Measurements from ENCODE around the gene MTUS2. TPM values are rescaled to one million over a fixed set of nuclear protein-coding genes. Genes with fewer than 3 reads are reported as not detected.

Gene MTUS2
- total RNA-seq, 2 donors from 2014 or later: 1.6 to 4.8 TPM

GRCh38 chr13:29497137-29497654, 677.1 kb downstream of the MTUS2 start:
- intact Hi-C loops (cut with DNase I): no loop called here
- Histone ChIP-seq H3K9me3 (no peaks in the 10 kb centered on the region), H3K4me3 (no peak overlapping the region), H3K27ac (no peak overlapping the region), H3K36me3 (no peaks in the 10 kb centered on the region), H3K4me1 (replicated peaks) (no peaks in the 10 kb centered on the region), H3K27me3 (replicated peaks; ENCODE audit: insufficient read depth) (no peaks in the 10 kb centered on the region)
- TF ChIP-seq CTCF (IDR thresholded peaks at IDR 0.05) (no peak), POLR2A (IDR thresholded peaks at IDR 0.05) (no peak)
- WGBS: 53% methylated on average over 12 of the region's 15 CpGs
- no peak for DNase-seq (ENCODE audit: low spot score)

- H3K27ac ChIP-seq: no peak overlapping the region
- TF ChIP-seq POLR2AphosphoS5 (IDR thresholded peaks at IDR 0.05): no peak
- no peak for TF ChIP-seq CTCF (IDR thresholded peaks at IDR 0.05)
- no peak for TF ChIP-seq POLR2A (IDR thresholded peaks at IDR 0.05)
- WGBS: 90% methylated on average over 13 of the region's 13 CpGs
- no peaks in the 10 kb centered on the region for H3K9me3 ChIP-seq
- no peaks in the 10 kb centered on the region for H3K36me3 ChIP-seq
- H3K4me3 ChIP-seq: no peak overlapping the region
- intact Hi-C loops (cut with DNase I): no loop called here
- no peak for DNase-seq (ENCODE audit: low spot score)
- no peaks in the 10 kb centered on the region for H3K4me1 ChIP-seq (replicated peaks)
- no peaks in the 10 kb centered on the region for H3K27me3 ChIP-seq (replicated peaks; ENCODE audit: insufficient read depth)
Measured at GRCh38 chr13:29498426-29499040, 678.4 kb downstream of the MTUS2 start.

DNA sequence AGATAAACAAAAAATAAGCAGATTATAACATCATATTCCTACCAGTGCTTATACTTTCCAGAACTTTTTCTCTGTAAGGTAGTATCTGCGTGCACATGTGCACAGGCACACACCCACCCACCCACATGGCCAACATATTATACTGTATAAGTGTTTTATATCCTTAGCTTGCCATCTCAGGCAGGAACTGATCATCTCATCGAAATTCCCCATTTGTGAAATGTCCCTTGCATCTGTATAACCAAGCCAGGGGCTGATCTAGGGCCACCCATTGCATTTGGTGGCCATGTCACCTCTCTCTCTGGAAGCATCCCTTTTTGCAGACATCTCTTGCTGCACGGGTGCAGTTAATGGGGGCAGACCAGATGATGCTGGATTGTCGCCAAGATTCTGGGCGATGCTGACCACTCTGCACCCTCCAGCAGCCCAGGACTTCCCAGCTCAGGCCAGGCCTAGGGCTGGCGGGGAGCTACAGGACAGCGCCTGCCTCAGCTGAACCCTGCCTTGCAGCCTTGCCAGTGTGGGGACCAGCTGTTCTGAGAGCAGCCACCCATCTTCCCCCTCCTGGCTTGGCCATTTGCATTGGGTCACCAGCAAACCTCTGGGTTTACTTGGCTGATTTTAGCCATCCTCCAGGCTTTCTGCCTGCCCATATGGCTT, 679.5 kb downstream of the MTUS2 start:
- no peak overlapping the region for H3K4me3 ChIP-seq
- H3K36me3 ChIP-seq: no peaks in the 10 kb centered on the region
- DNase-seq (ENCODE audit: low spot score): no peak
- intact Hi-C loops (cut with DNase I): no loop called here
- TF ChIP-seq POLR2A (IDR thresholded peaks at IDR 0.05) (no peak), CTCF (IDR thresholded peaks at IDR 0.05) (no peak), POLR2AphosphoS5 (IDR thresholded peaks at IDR 0.05) (no peak)
- H3K4me1 ChIP-seq (replicated peaks): no peaks in the 10 kb centered on the region
- H3K27me3 ChIP-seq (replicated peaks; ENCODE audit: insufficient read depth): no peaks in the 10 kb centered on the region
- no peaks in the 10 kb centered on the region for H3K9me3 ChIP-seq
- H3K27ac ChIP-seq: no peak overlapping the region
- 86% methylated on average over 7 of the region's 7 CpGs for WGBS

DNA sequence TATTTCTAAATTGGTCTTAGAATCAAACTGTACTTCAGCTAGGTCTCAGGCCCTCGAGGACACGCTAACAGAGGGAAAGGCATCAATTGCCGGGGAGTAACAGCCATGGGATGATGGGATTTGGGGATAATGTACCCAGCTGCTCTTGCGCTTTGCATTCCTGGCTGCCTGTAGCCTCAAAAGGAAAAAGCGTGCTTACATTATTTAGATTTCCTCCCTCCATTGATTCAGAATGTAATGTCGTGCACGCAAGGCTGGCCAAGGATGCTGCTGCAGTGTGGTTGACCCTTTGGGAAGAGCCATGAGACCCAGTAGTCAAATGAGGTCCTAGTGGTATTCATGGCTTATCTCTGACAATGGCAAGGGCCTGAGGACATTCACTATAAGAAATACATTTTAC, 680.2 kb downstream of the MTUS2 start:
- TF ChIP-seq POLR2AphosphoS5 (IDR thresholded peaks at IDR 0.05): no peak
- no peak for TF ChIP-seq POLR2A (IDR thresholded peaks at IDR 0.05)
- no peak for TF ChIP-seq CTCF (IDR thresholded peaks at IDR 0.05)
- WGBS: 91% methylated on average over 7 of the region's 7 CpGs
- Histone ChIP-seq H3K4me3 (no peak overlapping the region), H3K9me3 (no peaks in the 10 kb centered on the region), H3K27me3 (replicated peaks; ENCODE audit: insufficient read depth) (no peaks in the 10 kb centered on the region), H3K4me1 (replicated peaks) (no peaks in the 10 kb centered on the region), H3K36me3 (no peaks in the 10 kb centered on the region), H3K27ac (no peak overlapping the region)
- no peak for DNase-seq (ENCODE audit: low spot score)
- intact Hi-C loops (cut with DNase I): no loop called here

GRCh38 chr13:29501674-29502073, 681.5 kb downstream of the MTUS2 start:
- Histone ChIP-seq H3K9me3 (no peaks in the 10 kb centered on the region), H3K4me1 (replicated peaks) (no peaks in the 10 kb centered on the region), H3K36me3 (no peaks in the 10 kb centered on the region), H3K27ac (no peak overlapping the region), H3K4me3 (no peak overlapping the region), H3K27me3 (replicated peaks; ENCODE audit: insufficient read depth) (no peaks in the 10 kb centered on the region)
- intact Hi-C loops (cut with DNase I): no loop called here
- no peak for TF ChIP-seq CTCF (IDR thresholded peaks at IDR 0.05)
- no peak for TF ChIP-seq POLR2A (IDR thresholded peaks at IDR 0.05)
- TF ChIP-seq POLR2AphosphoS5 (IDR thresholded peaks at IDR 0.05): no peak
- 95% methylated on average over 4 of the region's 4 CpGs for WGBS
- DNase-seq (ENCODE audit: low spot score): no peak
